Stimulated activated CD4-positive, alpha-beta T cell treated with anti-CD3 and anti-CD28 coated beads, Interleukin-4, amount 100 ng/mL, for 1 hour (primary cell): ENCODE measurements around the gene ITIH1.

Experiments used
- DNase-seq: peaks from one replicate; pipeline ENCODE4 v3.0.0-alpha.2; 2020

The ITIH1 gene

DNA sequence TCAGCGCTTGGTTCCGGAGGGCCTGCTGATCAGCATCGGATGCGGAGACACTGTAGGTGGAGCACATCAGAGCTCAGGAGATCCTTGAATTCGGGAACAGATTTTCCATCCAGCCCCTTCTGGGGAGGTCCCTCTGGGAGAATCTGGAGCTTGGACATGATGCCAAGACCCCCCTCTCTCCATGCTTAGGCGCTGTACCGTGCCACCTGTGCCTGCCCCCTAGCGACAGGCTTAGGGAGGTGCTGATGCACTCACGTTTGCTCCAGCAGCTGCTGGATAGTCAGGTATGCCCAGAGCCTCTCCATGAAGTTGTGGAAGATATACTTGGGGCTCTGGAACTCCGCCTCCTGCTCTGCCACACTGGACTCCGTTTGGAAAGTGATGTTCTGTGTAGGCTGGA is 43.3 kb downstream of the ITIH1 start:
- no peak for DNase-seq

DNA sequence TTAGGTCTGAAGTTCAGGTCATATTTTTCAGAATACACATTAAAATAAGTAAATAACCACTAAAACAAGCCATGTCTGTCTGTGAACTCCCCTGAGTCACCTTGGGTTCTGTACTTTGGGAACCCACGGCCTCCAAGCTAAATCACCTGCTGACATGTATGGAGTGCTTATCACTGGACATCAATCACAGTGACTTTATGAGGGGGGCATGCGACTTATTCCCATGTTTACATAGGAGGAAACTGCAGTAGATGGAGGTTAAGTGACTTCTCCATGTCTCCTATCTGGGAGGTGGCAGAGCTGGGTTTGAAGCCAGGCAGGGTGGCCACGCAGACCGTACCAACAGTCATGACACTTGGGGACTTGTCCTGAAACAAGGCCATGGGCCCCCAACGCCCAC is 45.0 kb downstream of the ITIH1 start:
- DNase-seq, result no peak

- DNase-seq, result no peak
These were observed 46.6 kb downstream of the ITIH1 start for GRCh38 chr3:52824037-52824436.

DNA sequence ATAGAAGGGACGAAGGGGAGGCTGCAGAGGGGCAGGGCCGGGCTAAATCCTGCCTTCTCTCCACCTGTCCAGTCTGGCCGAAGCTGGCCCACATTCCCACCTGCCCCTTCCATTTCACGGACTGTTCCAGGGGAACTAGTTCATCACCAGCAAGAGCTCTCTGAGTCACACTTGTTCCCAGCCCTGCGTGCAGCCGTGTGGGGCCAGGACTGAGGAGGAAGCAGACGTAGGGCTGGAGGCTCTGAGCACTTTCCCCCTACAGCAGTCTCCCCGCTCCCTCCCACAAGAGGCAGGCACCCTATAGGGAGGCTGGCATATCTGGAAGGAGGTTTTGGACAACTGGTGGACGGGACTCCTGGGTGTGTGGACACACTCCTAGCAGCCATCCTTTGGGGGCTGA is 50.0 kb downstream of the ITIH1 start:
- DNase-seq, result no peak

- no peak for DNase-seq
These were observed 50.5 kb downstream of the ITIH1 start for GRCh38 chr3:52827866-52828376.

GRCh38 chr3:52829482-52829881 is 52.1 kb downstream of the ITIH1 start:
- DNase-seq, result no peak

DNA sequence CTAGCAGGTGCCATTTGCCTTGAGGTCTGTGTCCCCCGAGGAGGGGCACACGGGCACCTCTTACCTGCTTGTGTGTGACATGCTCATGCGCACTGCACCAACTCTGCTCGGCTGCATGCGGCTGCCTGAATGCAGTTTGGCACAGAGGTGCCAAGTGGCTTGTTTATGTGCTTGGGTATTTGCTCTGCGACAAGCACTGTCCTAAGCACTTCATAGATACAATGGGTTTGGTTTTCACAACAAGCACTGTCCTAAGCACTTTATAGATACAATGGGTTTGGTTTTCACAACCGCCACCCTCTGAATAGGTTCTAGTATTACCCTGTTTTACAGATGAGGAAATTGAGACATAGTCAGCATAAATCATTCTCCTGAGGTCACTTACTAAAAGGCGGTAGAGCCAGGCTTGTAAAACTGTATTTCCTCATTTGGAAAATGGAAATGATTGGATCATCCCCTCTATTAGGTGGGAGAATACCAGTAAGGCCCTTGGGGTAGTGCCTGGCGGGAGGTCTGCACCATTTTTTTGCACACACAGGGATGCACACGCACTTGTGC is 52.6 kb downstream of the ITIH1 start:
- DNase-seq, result no peak

DNA sequence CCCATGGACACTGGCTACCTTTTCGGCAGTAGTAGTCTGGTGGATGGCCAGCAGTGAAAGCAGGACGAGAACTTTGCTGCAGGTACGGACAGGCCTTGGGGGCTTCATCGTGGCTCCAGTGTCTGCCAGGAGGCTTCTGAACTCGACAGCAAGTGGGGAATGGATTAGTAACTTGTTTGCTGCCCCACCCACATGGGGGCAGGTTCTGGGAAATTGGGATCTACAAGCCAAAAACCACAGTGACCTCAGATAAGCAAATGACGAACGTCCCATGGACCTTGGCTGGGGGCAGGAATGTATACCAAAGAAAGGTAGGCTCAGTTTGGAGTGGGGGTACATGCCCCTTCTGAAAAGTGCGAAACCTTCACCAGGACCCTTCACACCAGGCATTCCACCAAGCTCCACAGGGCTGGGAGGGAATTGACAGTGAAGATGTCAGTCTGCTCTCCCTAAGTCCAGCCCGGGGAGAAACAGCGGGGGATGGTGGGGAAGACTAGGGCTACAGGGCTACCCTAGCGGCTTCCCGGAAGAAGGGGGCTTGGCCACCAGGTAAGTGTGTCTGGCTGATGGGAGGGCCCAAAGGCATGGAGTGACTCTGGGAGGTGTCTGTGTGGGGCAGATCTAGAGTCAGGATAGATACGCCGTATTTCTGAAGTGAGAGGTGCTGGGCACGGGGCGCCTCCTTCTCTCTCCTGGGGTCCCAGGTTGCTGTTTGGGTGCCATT is 53.3 kb downstream of the ITIH1 start, which contains the start of gene ITIH4:
Gene ITIH4 (minus strand): TSS at position 138 of the 724 bp plus-strand sequence. CDS start 30 bp downstream, at position 108.
- no peak for DNase-seq

DNA sequence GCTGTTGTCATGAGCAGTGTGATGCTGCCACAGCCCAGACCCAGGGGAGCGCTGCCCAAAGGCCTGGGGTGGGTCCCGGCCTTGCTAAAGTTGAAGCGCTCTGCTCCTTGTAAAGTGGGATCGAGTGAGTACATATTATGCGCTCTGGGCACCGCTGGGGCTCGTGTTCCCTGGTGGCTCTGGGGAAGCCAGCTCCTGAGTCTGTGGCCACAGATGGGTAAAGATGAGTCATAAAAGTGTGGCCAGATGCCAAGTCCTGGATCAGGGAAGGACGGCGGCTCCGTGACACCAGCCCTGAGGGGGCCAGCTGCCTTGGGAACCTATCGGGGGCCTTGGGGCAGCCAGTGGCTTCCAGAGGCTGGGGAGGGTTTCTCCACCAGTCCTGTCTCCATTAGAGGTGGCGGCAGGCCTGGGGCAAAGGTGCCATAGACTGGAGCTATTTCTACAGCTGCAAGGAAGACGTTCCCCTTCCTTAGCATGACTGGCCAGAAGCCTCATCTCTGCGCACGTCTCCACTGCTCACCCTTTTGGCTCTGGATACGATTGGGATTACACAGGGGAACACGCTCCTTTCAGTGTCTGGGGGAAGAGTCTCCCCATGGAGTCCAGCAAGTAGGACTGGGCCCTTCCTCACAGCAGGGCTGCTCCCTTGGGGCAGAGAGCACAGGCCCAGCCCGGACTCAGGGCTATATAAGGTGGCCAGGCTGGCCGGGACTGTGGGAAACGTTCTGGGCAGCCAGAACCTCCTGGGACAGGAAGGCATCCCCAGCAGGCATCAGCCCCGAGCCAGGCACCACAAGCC is 54.3 kb downstream of the ITIH1 start:
- no peak for DNase-seq

DNA sequence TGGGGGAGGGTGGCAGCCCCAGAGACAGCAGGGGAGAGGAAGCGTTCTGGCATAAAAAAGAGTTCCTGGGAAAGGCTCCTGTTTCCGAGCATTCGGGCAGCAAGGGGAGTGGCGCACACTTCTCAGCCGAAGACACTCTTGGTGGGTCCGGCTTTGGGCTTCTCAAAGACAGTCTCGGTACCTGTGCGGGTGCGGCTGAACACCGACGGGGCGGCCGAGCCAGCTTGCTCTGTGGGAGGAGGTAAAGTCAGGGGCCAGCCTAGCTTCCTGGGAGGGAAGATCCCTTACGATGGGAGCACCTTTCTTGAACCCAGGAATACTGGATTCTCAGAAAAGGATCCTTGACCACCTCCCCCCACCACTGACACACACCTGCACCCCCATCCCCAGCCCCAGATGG is 55.8 kb downstream of the ITIH1 start:
- no peak for DNase-seq

- no peak for DNase-seq
These were observed 57.6 kb downstream of the ITIH1 start, which contains the start of gene MUSTN1 for GRCh38 chr3:52834871-52835501. MUSTN1 (minus strand) TSS chr3:52835019; CDS start chr3:52834948, 71 bp downstream.

DNA sequence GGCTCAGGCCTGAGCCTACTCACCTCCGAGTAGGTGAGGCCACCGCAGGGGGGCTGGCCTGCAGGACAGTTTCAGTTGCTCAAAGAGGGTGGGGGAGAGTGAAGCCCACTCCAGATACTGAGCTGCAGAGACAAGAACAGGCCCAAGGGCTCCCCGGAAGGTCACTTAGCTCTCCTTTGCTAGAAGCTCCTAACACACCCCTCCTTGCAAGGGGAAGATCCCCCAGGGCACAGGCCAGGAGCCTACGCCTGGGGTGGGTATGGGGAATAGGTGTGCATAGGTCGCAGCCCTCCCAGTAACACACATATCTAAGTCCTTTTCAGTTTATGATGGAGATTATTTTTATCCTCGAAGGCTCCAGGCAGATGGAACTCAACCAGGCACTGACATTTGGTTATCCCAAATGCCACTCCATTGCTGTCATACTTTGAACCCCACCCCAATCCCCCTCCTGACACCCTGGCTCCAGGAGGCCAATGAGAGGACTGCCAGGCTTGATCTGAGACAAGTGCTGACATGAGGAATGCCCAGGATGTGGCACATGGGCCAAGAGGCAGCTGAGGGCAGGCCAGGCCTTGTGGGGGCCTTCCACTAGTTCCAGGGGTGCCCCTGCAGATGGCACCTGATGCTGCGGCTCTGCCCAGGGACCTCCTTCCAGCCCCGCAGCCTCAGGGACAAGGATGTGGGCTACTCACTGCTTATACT is 58.5 kb downstream of the ITIH1 start:
- DNase-seq, result no peak

GRCh38 chr3:52836471-52836845 is 59.1 kb downstream of the ITIH1 start:
- no peak for DNase-seq

- DNase-seq, result no peak
These were observed 59.6 kb downstream of the ITIH1 start for GRCh38 chr3:52836986-52837385.

DNA sequence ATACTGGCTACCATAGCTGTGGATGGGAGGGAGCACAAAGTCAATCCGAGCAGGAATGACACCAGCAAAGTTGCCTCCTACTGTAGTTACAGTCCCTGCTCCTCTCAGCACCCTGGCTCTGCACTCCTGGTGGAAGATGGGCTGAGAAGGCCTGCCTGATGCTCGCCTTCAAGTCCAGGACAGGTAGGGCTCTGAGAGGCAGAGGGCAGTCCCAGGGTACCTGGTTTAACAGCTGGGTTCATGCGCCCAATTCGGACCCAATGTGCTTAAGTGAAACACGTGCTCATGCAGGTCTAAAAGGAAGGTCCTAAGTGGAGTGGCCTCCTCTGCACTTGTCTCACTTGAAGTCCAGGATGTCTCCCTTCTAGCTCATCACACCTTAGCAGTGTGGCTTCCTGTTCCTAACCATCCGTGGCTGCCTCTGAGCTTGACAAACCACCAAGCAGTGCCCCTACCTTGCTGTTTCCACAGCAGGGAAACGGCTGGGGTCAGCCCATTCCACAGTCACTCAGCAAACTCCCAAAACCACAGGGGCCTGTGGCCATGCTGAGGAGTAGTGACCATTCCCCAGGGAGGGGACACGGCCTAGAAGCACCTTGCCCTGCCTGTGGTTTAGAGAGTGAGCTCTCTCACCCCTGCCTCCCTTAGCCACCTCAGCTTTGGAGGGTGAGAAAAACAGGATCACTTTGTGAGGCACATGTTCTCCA is 61.3 kb downstream of the ITIH1 start:
- DNase-seq, result no peak

DNA sequence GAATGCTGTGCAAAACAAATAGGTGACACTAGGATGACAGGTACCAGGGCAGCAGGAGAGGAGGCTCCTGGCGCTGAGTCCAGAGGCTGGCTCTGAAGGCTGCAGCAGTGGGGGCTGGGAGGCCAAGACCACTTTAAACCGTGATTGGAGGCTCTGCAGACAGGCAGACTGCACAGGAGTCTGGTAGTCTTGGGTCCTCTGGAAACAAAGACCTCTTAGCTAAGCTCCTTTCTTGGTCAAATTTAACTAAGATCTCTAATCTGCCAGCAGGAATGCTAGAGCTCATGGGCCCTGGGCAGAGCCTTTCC is 61.8 kb downstream of the ITIH1 start:
- DNase-seq, result no peak

DNA sequence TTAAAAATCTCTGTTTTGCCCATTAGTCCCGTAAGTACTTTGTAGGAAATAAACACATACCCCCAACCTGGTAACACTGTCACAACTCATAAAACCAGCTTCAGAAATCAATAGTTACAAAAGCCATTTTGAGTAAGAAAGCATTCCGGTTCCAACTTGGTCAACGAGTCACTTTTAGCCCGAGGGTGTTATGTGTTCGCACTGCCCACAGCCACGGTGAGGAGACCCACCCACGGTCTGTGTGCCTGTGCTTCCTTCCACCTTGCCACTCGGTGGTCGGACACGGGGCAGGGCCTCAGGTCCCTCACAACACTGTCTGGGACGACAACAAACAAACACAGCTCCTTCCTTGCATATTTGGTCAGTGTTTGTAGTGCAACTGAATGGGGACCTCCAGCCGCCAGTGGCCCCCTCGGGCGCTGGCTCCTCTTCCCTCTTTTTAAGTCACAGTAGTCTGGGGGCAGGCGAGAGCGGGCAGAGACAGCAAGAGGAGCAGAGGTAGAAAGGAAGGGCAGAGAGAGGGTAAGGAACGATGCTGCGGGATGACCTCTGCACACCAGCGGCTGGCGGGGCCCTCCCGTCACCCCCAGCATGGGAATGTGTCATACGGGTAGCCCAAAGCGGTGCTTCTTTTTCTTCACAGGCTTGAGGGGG is 62.6 kb downstream of the ITIH1 start:
- no peak for DNase-seq

- DNase-seq, result no peak
These were observed 64.0 kb downstream of the ITIH1 start for GRCh38 chr3:52841211-52841980.
